ENCODE data around the gene DRGX.

DRGX gene

GRCh38 chr10:49395741-49396665, at the start of gene DRGX:
Gene DRGX (minus strand): TSS chr10:49396089. CDS start chr10:49395440, 649 bp downstream.
- TF ChIP-seq CTCF (IDR thresholded peaks at IDR 0.05; ENCODE audit: control insufficient read depth, insufficient read depth, low read depth, low read length, missing control alignments): no peak
- DNase-seq (ENCODE audit: low read depth): no peak
- H3K4me3 ChIP-seq (ENCODE audit: control insufficient read depth, low read depth, low read length): no peak within 1 kb of the TSS

- H3K4me3 ChIP-seq (ENCODE audit: control insufficient read depth, low read depth, low read length): no peak overlapping the region
- no peak for DNase-seq (ENCODE audit: low read depth)
- TF ChIP-seq CTCF (IDR thresholded peaks at IDR 0.05; ENCODE audit: control insufficient read depth, insufficient read depth, low read depth, low read length, missing control alignments): no peak
Measured at GRCh38 chr10:49444349-49444748, 48.5 kb upstream of the DRGX start.

GRCh38 chr10:49442863-49443262, 47.0 kb upstream of the DRGX start:
- TF ChIP-seq CTCF (IDR thresholded peaks at IDR 0.05; ENCODE audit: control insufficient read depth, insufficient read depth, low read depth, low read length, missing control alignments): no peak
- no peak for DNase-seq (ENCODE audit: low read depth)
- H3K4me3 ChIP-seq (ENCODE audit: control insufficient read depth, low read depth, low read length): no peak overlapping the region

GRCh38 chr10:49441488-49442476, 45.9 kb upstream of the DRGX start:
- no peak for DNase-seq (ENCODE audit: low read depth)
- H3K4me3 ChIP-seq (ENCODE audit: control insufficient read depth, low read depth, low read length): no peak overlapping the region
- no peak for TF ChIP-seq CTCF (IDR thresholded peaks at IDR 0.05; ENCODE audit: control insufficient read depth, insufficient read depth, low read depth, low read length, missing control alignments)

- no peak for TF ChIP-seq CTCF (IDR thresholded peaks at IDR 0.05; ENCODE audit: control insufficient read depth, insufficient read depth, low read depth, low read length, missing control alignments)
- no peak overlapping the region for H3K4me3 ChIP-seq (ENCODE audit: control insufficient read depth, low read depth, low read length)
- no peak for DNase-seq (ENCODE audit: low read depth)
Measured at GRCh38 chr10:49435225-49435624, 39.3 kb upstream of the DRGX start.

GRCh38 chr10:49433069-49433468, 37.2 kb upstream of the DRGX start:
- no peak for TF ChIP-seq CTCF (IDR thresholded peaks at IDR 0.05; ENCODE audit: control insufficient read depth, insufficient read depth, low read depth, low read length, missing control alignments)
- H3K4me3 ChIP-seq (ENCODE audit: control insufficient read depth, low read depth, low read length): no peak overlapping the region
- DNase-seq (ENCODE audit: low read depth): no peak

All from AG09309 (cell line).